Measurements from ENCODE around the gene MTG1.
"Not testable (repeated sequence)": the region's sequence is repeated elsewhere in the genome, so short reads cannot be mapped to it uniquely, and the experiment has no call there.

MTG1 gene

DNA sequence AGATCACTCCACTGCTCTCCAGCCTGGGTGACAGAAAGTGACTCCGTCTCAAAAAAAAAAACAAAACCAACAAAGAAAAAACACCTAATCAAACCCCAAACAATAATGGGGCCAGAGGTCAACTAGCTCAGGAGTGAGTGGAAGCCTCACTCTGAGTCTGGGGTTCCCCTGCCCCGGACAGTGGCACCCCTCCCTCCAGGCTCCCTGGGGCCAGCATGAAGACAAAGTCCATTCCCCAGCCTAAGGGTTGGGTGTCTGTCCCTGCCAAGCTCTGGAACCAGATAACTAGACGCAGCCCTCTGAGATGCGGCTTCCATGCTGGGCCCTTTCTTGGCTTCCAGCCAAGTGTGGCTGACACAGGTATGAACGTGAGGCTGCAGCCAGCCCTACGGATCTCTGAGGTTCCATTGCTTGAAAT, 34.4 kb upstream of the MTG1 start:
- peak; percentile 78 for DNase-seq

DNA sequence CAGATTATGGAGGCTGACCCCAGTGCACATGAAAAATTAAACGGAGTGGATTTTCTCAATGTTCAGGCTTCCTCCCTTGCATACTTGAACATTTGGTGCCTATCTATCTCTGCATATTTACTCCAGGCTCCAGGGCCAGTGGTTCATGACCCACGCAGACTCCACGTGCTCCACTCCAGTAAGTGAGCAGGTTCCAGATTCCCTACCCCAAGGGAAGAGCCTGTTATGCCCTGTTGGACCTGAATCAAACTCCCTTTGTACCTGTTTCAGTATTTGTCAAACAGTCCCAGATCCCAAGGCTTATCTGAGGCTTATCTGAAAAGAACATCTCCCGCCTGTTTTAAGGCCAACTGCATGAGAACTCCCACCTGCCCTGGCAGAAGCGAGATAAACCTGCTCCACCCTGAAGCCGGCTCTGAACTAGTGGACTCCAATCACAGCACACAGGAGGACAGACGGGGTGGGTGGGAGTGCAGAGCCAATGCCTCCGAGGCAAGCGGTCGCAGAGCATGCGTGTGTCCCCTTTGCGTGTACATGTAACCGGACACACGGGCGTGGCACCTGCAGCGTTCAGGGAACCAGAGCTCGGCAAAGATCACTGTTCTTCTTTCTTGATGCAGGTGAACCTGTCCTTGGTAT, 33.9 kb upstream of the MTG1 start:
- DNase-seq = no peak

DNA sequence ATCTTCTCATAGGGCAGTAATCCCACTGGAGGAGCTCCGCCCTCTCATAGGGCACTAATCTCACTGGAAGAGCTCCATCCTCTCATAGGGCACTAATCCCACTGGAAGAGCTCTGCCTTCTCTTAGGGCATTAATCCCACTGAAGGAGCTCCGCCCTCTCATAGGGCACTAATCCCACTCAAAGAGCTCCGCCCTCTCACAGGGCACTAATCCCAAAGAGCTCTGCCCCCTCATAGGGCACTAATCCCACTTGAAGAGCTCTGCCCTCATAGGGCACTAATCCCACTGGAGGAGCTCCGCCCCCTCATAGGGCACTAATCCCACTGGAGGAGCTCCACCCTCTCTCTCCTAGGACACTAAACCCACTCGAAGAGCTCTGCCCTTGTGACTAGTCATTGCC, 32.7 kb upstream of the MTG1 start:
- no peak for DNase-seq

DNA sequence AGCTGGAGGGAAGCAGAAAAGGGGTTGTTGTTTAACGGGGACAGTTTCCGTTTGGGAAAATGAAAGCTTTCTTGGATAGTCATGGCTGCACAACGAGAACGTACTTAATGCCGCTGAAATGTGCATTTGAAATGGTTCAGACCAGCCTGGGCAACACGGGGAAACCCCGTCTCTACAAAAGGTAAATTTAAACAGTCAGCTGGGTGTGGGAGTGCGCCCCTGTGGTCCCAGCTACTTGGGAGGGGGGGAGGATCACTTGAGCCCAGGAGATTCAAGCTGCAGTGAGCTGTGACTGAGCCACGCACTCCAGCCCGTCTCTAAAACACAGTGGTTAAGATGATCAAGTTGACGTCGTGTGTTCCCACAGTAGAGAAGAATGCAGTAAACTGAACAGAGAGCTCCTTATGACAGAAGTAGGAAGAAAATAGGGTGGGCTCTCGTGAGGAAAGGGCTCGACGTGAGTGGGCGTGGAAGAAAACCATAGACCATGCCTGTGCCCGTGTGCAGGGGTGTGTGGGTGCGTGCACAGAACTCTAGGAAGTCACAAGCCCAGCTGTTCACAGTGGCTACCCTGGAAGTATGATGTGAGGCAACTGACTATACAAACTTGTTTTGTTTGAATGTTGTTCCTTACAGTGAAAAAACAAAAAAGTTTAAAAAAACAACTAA, 32.0 kb upstream of the MTG1 start:
- no peak for DNase-seq

DNA sequence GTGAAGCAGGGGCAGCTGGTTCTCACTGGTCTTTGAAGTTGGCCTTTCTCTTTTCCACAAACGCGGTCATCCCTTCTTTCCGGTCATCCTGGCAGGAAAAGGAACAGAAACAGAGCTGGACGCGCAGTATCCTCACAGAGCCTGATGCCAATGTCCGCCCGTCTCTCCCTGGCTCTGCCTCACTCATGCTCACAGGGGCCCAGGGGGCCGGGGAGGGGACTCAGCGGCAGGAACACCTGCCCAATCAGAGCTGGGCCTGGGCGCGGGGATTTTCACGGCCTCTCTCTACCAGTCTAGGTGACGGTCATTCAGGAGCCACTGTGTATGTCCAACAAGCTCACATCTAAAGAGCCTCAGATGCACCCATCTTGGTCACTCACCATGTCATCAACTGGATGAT, 31.1 kb upstream of the MTG1 start:
- DNase-seq = no peak

DNA sequence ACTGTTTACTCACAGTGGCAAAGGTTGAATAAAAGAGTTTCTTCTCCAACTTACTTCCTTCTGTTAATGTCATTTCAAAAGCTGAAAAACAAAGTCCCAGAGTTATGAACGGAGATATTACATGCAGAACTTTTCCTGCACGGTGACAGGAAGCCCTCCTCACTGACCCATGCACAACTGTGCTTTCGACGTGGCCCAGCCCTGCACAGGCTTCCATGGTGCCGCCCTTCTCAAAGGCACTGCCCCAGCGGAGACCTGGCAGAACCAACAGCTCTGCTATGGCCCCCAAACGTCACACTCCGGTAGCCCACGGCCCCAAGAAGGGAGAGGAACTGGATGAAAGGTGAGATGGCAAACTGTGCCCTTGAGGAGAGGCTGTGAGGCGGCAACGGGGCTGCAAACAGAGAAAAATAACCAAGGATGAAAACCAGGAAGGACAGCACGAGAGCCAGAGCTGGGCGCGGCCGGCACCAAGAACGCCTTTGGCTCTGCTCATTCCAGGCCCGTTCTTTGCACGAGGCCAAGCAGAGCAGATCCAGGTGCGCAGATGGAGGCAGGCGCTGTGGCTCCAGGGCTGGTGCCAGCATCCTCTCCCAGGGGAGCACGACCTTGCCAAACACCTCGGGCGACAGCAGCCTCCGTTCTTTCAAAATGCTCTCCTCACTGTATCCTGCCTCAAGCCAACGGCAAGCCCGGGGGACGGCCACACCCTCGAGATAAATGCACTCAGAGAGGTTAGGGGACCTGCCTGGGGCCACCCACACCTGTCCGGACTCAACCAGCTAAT, 29.1 kb upstream of the MTG1 start:
- DNase-seq = no peak

DNA sequence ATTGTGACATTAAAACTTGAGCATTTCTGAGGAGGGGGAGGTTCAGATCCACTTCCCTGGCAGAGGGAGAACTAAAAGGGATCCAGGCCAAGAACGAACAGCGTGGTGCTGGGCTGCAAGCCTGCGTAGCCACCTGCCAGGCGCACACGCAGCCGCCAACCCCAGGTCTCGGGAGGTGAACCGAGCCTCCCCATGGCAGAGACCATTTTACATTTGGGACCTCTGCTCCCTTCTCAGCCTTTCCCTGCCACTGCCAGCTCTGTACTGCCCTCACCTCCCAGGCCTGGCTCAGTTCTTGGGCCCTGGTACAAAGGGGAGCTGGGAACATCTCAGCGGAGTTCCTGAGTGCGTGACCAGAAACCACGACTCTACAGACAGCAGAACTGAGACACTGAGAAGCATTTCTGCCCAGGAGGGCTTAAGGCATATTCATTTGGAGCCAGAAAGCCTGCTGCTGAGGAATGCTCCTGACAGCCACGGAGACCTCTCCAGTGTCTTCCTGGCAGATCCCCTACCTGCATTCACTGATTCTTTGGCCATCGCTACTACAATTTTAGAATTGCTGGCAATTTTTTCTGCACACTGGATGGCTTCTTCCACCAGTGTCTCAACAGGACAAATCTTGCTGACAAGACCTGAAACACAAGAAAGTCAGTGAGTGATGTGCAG, 28.4 kb upstream of the MTG1 start:
- no peak for DNase-seq

DNA sequence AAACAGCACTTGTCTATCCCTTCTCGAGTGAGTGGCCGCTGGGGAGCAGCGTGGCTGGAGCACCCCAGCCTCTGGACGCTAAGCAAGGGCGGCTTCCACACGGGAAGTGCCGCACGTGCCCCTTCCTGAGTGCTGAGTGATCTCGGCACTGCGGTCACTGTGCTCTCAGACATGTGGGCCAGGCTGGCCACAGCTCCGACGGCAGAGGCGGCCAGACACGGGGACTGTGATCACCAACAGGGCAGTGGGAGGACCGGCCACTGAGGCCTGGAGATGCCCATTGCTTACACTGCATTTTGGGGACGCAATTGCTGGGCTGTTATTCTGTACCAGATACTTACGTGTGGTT, 27.9 kb upstream of the MTG1 start:
- no peak for DNase-seq

DNA sequence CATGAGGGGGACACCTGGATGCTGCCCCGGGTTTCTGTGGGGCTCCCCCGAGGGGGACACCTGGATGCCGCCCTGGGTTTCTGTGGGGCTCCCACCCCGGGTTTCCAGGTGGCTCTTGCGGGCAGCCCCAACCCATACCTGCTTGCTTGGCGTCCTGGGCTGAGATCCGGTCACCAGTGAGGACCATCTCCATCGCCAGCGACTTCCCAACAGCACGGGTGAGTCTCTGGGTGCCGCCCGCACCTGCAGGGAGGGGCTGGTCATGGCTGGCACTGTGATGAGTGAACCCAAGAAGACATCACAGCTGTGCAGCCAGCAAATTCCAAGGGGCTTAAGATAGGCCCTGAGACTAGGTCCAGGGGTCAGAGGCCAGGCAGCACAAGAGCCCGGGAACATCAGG, 27.2 kb upstream of the MTG1 start:
- no peak for DNase-seq

DNA sequence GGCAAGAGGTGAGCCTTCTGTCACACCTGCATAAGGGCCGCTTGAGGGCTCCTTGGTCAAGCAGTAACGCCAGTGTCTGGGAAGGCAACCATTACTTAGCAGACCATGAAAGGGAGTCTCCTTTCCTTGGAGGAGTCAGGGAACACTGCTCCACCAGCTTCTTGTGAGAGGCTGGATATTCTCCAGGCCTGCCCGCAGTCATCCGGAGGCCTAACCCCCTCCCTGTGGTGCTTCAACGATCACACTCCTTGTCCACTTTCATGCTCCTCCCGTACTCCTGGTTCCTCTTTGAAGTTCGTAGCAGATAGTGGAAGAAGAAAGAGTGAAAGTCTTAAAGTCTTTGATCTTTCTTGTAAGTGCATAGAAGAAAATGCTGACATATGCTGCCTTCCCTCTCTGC, 26.5 kb upstream of the MTG1 start:
- DNase-seq = not testable (repeated sequence)

DNA sequence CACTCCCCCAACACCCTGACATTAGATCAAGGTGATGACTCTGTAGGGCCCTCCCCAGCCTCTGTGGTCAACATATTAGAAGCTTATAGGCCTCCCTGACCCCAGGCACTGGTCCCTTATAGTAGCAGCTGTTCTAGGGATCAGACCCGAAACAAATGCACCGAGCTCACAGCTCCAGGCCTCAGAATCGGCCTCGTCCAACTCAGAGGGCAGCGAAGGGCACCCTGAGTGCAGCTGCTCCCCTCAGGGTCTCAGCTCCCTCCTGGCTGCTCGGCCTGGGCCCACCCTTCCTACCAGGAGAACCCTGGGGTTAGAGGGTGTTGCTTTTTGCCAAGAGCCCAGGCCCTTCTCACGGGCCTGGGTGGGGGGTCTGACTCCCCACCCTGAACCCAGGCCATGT, 25.8 kb upstream of the MTG1 start:
- DNase-seq = no peak

DNA sequence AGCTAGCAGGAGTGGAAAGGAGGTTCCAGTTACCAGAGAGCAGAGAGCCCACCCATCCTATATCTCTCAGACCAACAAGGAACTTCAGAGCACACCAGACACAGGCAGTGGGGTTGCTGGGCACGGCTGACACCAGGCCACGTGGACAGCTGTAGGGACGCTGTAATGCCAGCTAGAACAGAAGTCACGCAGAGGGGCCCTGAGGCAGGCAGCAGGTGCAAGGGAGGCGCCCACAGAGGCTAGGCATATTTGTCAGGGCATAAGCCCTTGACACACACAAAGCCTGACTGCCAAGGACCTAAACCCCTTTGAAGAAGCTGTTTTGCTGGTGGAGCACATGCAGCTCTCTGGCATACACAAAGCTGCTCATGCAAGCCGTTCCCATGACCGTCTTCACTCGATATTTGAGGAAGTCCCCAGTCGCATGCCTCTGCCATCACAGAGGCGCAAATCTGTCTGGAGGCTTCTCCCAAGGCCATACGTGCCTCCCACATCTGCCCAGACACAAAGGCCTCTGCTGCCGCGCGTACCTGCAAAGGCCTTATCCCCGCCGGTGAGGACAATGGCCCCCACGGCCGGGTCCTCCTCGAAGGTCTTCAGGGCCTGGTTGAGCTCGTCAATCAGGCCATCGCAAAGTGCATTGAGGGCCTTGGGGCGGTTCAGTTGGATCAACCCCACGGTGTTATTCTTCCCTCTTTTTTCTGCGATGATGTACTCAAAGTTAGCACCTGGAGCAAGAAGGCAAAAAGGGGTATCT, 23.7 kb upstream of the MTG1 start:
- DNase-seq = no peak

DNA sequence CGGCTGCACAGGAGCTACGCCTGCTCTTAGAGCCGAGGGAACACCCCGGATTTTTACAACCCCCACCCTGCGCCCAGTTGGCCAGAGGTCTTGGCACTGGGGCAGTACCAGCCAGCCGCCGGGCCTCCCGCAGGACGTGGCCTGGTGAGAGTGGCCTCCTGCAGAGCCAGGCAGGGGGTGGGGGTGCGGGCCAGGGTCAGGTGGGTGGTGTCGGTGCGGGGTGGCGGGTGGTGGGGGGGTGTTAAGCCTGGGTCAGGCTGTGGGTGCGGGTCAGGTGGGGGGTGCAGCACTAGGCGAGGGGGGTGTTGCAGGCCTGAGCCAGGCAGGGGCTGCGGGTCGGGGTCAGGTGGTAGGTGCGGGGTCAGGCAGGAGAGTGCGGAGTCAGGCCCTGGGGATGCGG, 21.4 kb upstream of the MTG1 start:
- no peak for DNase-seq

DNA sequence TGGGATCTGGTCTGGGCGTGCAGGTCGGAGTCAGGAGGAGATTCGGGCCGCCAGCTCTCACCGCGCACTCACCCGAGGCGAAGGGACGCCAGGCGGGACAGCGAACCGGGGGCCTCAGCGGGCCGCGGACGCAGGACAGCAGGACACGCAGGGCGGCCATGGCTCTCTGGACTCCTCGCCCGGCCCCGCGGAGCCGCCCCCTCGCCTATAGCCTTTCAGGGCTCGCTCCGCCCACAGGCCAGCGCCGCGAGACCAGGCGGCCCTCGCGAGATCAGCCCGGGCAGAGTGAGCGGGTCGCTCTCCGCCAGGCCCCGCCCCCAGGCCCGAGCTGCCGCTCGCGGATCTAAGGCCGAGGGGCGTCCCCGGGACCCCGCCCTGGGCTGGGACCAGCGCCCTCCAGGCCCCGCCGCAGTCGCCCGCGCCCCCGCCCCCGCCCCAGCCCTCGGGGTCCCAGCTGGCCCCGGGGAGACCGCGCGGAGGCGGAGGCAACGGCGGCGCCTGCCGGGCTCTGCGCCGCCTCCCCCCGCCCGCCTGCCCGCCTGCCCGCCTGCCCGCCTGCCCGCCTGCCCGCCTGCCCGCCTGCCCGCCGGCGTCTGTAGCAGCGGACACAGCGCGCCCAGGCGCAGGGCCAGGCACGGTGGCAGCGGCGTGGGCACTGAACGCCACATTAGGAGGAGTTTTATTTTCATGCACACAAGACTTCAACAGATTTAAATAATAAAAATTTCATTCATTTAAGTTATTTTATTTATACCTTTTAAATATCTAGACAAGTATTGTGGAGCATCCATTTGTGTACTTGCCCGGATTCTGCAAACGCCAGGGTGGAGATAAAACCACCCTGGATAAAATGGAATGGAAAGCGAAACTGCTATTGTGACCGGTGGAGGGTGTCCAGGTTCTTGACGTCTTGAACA, 20.5 kb upstream of the MTG1 start, which contains the start of gene ECHS1:
TSS of gene ECHS1 (minus strand) at position 181 of the 917 bp plus-strand sequence. CDS start at position 160, 21 bp downstream.
- peak; percentile 96 for DNase-seq

DNA sequence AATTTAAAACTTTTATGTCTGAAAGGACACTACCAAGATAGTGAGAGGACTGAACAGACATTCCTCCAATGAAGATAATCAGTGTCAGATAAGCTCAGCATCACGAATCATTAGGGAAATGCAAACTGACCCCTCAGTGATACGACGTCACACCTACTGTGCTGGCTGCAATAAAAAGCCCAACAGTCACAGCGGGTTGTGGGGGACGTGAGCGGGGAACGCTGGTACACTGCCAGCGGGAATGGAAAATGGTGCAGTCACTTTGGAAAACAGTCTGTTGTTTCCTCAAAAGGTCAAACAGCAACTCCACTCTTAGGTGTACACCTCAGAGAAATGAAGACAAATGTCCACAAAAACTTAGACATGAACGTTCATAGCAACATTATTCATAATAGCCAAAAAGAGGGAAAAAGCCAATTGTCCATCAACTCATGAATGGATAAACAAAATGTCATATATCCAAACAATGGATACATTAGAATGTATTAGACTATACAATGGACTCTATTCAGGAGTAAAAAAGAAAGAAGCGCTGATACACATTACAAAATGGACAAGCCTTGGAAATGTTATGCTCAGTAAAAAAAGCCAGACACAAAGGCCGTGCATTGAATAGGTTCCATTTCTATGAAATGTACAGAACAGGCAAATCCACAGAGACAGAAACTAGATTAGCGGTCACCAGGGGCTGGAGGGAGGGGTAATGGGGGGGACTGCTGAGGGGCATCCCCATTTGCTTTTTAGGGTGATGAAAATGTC, 18.4 kb upstream of the MTG1 start:
- no peak for DNase-seq

DNA sequence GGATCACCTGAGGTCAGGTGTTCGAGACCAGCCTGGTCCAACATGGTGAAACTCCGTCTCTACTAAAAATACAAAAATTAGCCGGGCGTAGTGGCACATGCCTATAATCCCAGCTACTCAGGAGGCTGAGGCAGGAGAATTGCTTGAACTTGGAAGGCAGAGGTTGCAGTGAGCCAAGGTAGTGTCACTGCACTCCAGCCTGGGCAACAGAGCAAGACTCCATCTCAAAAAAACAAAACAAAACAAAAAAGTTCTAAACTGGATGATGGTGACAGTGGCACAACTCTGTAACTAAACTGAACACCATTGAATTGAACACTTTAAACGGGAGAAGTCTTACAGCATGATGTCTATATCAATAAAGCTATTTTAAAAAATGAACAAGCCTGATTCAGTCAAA, 17.8 kb upstream of the MTG1 start:
- not testable (repeated sequence) for DNase-seq

DNA sequence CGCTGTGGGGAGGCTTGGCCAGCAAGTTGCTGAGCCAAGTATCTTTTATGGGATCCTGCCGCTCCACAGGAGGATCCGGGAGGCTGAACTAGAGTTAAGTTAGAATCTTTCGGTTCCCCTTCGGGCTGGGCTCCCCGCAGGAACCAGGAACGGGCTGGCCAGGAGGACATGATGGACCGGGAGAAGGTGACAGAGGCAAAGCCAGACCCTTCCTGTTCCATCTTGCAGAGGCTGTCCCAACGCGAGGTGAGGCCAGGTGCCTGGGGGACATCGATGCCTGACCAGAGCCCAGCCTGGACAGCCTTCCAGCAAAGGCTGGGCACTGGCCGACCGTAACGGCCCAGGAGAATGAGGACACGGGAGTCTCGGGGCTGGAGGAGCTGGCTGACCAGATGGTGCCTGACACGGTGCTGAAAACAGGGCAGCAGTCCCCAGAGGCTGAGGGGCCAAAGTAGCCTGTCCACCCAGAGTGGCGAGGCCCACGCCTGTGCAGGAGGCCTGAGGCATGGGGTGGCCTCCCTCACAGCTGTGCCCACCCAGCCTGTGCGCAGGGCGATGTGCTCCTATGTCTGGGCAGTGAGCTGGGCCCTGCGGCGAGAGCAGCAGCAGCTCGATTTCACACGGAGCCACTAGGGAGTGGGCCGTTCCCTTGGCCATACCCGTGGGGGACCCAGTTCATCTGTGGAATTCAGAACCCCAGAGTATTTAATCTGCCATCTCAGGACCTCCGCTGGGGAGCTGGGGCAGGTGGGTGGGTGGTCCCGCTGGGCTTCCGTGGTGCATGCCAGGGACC, 16.7 kb upstream of the MTG1 start:
- no peak for DNase-seq

DNA sequence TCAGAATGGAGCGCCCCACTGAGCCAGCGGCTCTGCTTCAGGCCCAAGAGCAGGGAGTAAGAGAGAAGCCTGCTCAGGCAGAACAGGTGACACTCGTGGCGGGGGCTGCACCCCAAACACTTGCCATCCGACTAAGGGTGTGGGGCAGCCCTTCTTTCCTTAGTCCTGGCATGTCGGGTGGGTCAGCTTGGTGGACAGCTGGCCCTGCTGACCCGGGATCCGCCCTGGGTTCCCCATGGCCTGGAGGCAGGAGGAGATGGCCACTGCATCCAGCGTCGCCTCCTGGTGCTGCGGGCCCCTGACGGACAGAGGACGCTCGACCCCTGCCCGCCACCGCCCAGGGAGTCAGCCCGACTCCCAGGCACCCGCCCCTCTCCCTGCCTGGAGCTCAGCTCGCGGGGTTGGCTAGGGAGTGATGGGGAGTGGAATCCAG, 16.1 kb upstream of the MTG1 start:
- DNase-seq = no peak

DNA sequence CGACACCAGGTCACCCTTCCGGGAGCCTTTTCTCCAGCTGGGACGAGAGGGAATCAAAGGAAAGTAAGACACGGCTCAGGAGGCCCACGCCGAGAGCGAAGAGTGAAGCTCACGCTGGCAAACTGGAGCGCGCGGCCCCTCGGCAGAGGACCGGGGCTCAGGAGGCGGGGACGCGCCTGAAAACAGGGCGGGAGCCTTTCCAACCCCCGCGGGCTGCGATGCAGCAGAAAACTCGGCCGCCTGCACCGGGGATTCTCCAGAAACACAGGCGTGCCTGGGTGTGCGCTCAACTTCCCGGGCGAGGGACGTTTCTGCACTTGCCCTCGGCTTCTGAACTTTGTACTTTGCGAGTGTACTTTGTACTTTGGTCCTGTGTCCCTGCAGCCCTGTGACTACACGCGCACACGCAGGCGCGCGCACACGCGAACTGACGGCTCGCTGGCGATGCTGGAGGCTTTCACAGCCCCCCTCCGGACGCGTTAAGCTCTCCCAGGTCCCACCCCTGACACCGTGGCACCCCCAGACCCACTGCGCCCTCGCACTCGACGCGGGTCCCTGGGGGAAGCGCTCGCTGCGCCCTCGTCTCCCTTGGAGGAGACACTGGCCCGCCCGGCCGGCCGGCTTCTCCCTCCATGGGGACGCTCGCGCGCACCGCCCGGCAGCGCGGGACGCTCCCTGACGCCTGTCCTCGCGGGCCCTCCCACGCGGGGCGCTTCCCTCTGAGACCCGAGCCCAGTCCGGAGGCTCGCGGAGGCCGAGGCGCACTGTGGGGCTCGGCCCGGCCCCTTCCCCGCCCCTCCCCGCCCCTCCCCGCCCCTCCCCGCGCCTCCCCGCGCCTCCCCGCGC, 15.5 kb upstream of the MTG1 start:
- DNase-seq = peak; percentile 75
